ENCODE measurements around the gene LILRB3. TPM values are rescaled to one million over a fixed set of nuclear protein-coding genes. Genes with fewer than 3 reads are reported as not detected.

LILRB3 gene
- total RNA-seq, 1 experiment from 2014 or later: not detected

- peak; percentile 98 for DNase-seq (ENCODE audit: low spot score)
These were observed 54.5 kb downstream of the LILRB3 start for GRCh38 chr19:54168174-54168917.

Small RNA genes lying within 50 kb of the gene (small RNA-seq; reads per million reads assigned to genes)
- gene RNU6-1307P: not detected

Other genes with a start within 250 kb of the LILRB3 start
- 0.99 and 2.3 TPM in 2 replicates for gene CACNG6, start 231.4 kb downstream of the LILRB3 start, total RNA-seq (2014; rRNA removed; shearing (Covaris generic))
- gene VSTM1, start 159.1 kb downstream of the LILRB3 start, total RNA-seq (2014; rRNA removed; shearing (Covaris generic)): not detected in 2 replicates
- not detected in 2 replicates for gene TARM1, start 141.6 kb downstream of the LILRB3 start, total RNA-seq (2014; rRNA removed; shearing (Covaris generic))
- gene OSCAR, start 122.2 kb downstream of the LILRB3 start, total RNA-seq (2014; rRNA removed; shearing (Covaris generic)): 0.05 TPM in 1 of 2 replicates, not detected in the other
- gene NDUFA3, start 120.2 kb downstream of the LILRB3 start, total RNA-seq (2014; rRNA removed; shearing (Covaris generic)): 133 and 176 TPM in 2 replicates
- gene TFPT, start 107.3 kb downstream of the LILRB3 start, total RNA-seq (2014; rRNA removed; shearing (Covaris generic)): 10.7 and 20.0 TPM in 2 replicates
- gene PRPF31, start 107.3 kb downstream of the LILRB3 start, total RNA-seq (2014; rRNA removed; shearing (Covaris generic)): 157 and 165 TPM in 2 replicates
- 38.9 and 40.0 TPM in 2 replicates for gene CNOT3, start 85.2 kb downstream of the LILRB3 start, total RNA-seq (2014; rRNA removed; shearing (Covaris generic))
- 12.9 and 14.9 TPM in 2 replicates for gene LENG1, start 63.3 kb downstream of the LILRB3 start, total RNA-seq (2014; rRNA removed; shearing (Covaris generic))
- 22.5 and 45.3 TPM in 2 replicates for gene TMC4, start 49.8 kb downstream of the LILRB3 start, total RNA-seq (2014; rRNA removed; shearing (Covaris generic))
- gene MBOAT7, start 33.4 kb downstream of the LILRB3 start, total RNA-seq (2014; rRNA removed; shearing (Covaris generic)): 266 and 285 TPM in 2 replicates
- gene TSEN34, start 31.7 kb downstream of the LILRB3 start, total RNA-seq (2014; rRNA removed; shearing (Covaris generic)): 234 and 255 TPM in 2 replicates
- 4,595 and 4,707 TPM in 2 replicates for gene RPS9, start 22.1 kb downstream of the LILRB3 start, total RNA-seq (2014; rRNA removed; shearing (Covaris generic))
- not detected in 2 replicates for gene LILRA6, start 19.8 kb upstream of the LILRB3 start, total RNA-seq (2014; rRNA removed; shearing (Covaris generic))
- 0.08 TPM in 1 of 2 replicates, not detected in the other for gene LILRB5, start 34.3 kb upstream of the LILRB3 start, total RNA-seq (2014; rRNA removed; shearing (Covaris generic))
- not detected in 2 replicates for gene LILRB2, start 58.1 kb upstream of the LILRB3 start, total RNA-seq (2014; rRNA removed; shearing (Covaris generic))
- not detected in 2 replicates for gene LILRA5, start 90.2 kb upstream of the LILRB3 start, total RNA-seq (2014; rRNA removed; shearing (Covaris generic))
- gene LILRA4, start 116.2 kb upstream of the LILRB3 start, total RNA-seq (2014; rRNA removed; shearing (Covaris generic)): not detected in 2 replicates
- not detected in 2 replicates for gene LAIR1, start 141.9 kb upstream of the LILRB3 start, total RNA-seq (2014; rRNA removed; shearing (Covaris generic))
- gene TTYH1, start 192.5 kb upstream of the LILRB3 start, total RNA-seq (2014; rRNA removed; shearing (Covaris generic)): not detected in 2 replicates
- gene LENG8, start 226.2 kb upstream of the LILRB3 start, total RNA-seq (2014; rRNA removed; shearing (Covaris generic)): 153 TPM in 2 replicates
- gene LENG9, start 240.8 kb upstream of the LILRB3 start, total RNA-seq (2014; rRNA removed; shearing (Covaris generic)): 40.2 and 46.4 TPM in 2 replicates

All from HT-29 (cell line).